NCI-H2171 treated with DMSO at 0.1 percent for 48 hours (cell line): ENCODE data around the gene TMED10.
"Not testable (repeated sequence)": the region's sequence is repeated elsewhere in the genome, so short reads cannot be mapped to it uniquely, and the experiment has no call there.

Source experiments
- DNase-seq: peaks from one replicate; lab custom pipeline; 2025; lab: John Stamatoyannopoulos, UW

TMED10 gene

DNA sequence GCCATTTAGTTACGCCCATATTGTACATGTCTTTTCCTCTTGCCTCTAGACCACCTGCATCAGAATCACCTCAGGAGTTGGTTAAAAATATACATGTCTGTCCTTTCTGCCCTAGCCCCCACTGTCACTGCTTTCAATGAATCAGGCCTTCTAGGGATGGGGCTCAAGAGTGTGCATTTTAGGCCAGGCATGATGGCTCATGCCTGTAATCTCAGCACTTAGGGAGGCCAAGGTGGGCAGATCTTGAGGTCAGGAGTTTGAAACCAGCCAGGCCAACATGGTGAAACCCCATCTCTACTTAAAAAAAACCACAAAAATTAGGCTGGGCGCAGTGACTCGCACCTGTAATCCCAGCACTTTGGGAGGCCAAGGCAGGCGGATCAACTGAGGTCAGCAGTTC is 13.6 kb upstream of the TMED10 start:
- no peak for DNase-seq

DNA sequence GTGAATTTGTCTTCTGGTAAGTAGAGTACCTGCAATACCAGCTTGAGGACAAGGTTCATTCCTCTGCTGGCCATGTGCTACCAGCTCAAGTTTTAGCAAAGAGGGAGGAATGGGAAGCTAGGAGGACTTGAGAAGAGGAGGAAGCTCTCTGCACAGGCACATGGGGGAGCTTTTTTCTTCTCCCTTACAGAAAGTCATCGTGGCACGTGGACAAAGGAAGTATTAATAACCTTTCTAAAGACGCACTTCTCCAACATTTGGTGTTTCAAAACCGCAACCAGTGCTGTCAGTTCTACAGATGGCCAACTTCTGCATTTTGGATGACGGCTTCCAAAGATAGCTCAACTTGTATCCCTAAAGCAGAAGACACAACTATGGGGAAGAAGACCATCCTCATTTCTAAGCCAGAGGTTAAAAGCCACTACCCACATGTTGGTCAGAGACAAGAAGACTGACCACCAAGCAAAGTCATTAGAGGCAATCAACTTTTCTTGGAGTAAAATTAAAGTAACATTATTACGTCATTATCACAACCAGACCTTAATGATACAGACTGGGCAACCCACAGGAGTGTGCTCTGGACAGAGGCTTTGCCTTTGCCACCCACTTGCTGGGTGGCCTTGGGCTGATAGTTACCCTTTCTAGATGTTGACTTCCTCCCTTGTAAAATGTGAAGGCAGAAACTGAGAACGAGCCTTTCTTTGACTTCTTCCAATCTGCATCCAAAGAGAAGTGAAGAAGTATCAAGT is 12.3 kb upstream of the TMED10 start:
- no peak for DNase-seq

DNA sequence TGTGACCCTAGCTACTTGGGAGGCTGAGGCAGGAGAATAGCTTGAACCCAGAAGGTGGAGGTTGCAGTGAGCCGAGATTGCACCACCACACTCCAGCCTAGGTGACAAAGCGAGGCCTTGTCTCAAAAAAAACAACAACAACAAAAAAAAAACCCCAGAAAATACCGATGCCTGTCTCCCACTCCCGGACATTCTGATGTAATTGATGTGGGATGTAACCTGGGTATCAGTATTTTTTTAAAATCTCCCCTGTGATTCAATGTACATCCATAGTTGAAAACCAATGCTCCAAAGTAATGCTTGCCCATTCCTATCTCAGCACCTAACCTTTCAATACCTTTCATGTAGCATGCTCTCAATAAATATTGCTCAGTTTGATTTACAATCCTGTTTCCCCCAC is 11.7 kb upstream of the TMED10 start:
- DNase-seq: no peak

DNA sequence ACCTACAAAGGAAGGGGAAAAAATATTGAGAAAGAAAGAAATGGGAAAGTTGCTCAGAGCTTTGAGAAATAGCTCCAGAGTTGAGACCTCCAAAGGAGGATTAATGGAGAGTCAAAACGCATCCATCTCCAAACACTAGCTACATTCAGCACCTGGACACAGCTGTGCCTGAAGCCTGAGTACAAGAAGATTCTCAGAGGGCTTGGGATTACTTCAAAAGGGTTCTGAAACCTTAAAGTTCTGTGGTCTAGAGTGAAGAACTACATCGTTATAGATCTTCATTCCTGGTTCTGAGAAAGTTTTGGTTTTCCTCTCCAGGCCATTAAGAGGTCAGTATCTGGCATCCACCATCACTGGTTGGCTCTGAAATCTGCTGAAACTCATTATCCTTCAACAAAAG is 10.5 kb upstream of the TMED10 start:
- no peak for DNase-seq

DNA sequence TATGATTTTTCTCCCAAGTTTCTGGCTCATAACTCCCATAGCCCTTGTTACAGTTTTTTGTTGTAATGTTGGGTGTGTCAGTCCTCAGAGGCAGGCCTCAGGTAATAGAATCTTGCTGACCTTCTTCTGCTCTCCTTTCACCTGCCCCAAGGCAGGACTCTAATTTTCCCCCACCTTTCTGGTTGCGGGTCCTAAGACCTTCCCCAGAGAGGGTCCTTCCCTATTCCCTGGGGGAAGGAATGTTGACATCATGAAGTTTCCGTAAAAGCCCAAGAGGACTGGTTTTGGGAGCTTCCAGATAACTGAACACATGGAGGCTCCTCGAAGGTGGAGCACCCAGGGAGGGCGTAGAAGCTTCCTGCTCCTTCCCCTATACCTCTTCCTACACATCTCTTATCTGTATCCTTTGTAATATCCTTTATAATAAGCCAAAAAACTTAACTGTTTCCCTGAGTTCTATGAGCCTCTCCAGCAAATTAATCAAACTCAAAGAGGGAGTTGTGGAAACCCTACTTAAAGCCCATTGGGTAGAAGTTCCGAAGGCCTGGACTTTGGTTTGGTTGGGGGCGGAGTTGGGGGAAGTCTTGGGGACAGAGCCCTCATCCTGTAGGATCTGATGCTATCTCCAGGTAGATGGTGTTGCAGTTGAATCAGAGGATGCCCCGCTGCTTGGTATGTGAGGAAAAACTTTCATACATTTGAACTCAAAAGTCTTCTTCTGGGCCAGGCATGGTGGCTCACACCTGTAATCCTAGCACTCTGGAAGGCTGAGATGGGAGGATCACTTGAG is 9.0 kb upstream of the TMED10 start:
- DNase-seq: no peak

DNA sequence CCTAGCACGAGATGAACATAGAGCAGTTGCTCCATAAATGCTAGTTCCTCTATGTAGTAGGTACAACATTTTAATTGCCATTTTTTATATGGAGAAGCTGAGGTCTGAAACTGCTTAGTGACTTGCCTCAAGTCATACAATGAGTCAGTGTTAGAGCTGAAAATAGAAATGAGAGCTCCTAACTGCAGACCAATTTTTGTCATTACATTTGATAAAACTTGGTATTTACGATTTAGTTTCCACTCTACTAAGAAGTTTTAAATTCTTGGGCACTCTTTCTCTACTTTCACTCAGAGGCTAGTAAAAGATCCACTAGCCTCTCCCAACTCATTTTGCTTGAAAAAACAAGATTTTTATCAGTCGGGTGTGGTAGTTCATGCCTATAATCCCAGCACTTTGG is 8.1 kb upstream of the TMED10 start:
- DNase-seq: no peak

DNA sequence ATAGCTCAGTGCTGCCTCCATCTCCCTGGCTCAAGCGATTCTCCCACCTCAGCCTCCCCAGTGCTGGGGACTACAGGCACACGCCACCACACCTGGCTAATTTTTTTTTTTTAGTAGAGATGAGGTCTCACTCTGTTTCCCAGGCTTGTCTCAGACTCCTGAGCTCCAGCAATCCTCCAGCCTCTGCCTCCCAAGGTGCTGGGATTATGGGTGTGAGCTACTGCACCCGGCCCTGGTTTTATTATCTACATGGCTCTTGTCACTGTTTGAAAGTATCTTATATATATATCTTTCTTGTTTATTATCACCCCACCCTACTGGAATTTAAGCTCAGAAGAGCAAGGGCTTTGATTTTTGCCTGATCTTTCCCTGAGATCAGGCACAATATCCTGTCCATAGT is 7.6 kb upstream of the TMED10 start:
- no peak for DNase-seq

DNA sequence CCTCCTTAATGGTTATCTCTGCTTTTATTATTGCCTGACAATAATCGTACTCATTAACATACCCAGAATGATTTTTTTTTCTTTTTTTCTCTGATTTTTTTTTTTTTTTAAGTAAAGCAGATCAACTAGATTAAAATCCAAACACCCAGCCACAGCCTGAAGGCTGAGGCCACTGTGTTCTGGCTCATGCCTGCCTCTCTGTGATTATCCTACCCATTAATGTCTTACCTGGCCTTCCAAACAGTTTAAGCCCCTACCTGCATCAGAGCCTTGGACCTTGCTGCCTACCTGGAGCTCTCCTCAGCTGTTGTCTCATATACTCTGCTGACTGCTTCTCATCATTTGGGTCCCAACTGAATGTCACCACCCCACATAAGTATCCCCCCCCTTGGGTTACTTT is 6.8 kb upstream of the TMED10 start:
- DNase-seq: no peak

DNA sequence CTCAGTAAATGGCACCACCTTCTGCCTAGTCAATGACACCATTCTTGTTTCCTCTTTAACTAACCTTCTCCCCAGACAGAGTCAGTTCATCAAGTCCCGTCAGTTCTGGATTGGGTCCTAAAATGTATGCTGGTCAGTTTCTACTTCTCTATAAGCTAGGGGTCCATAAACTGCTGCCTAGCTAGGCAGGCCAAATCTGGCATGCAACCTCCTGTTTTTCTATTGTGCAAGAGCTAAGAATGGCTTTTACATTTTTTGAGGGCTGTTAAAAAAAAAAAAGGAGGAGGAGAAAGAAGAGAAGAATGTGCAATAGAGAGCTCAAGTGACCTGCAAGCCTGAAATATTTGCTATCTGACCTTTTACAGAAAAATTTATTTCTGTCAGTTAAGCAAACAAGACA is 6.4 kb upstream of the TMED10 start:
- no peak for DNase-seq

DNA sequence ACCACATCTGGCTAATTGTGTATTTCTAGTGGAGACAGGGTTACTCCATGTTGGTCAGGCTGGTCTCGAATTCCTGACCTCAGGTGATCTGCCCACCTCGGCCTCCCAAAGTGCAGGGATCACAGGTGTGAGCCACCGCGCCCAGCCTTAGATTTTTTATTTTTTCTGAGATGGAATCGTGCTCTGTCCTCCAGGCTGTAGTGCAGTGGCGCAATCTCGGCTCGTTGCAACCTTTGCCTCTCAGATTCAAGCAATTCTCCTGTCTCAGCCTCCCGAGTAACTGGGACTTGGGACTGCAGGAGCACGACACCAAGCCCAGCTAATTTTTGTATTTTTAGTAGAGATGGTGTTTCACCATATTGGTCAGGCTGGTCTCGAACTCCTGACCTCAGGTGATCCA is 5.8 kb upstream of the TMED10 start:
- DNase-seq: not testable (repeated sequence)

DNA sequence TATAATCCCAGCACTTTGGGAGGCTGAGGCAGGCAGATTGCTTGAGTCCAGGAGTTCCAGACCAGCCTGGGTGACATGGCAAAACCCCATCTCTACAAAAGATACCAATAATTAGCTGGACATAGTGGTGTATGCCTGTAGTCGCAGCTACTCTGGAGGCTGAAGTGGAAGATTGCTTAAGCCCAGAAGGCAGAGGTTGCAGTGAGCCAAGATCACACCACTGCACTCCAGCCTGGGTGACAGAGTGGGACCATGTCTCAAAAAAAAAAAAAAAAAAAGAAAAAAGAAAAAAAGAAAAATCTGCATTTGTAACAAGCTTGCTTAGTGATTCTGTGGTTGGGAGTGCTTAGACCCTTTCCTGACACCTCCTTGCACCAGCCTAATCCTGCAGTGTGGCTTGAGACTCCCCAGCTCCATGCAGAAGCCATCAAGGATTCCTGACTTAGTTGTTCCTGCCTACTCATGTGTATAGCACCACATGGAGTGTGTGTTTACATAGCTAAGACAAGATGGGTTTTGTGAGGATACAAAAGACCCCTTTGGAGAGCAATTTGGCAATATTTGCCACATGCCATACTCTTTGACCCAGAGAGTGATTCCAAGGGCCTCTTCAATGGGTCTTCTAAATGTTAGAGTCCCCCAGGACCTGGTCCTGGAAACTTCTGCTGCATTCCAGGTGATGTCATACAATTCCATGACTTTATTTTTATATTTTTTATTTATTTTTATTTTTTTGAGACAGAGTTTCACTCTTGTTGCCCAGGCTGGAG is 5.1 kb upstream of the TMED10 start:
- peak; percentile 17 for DNase-seq

DNA sequence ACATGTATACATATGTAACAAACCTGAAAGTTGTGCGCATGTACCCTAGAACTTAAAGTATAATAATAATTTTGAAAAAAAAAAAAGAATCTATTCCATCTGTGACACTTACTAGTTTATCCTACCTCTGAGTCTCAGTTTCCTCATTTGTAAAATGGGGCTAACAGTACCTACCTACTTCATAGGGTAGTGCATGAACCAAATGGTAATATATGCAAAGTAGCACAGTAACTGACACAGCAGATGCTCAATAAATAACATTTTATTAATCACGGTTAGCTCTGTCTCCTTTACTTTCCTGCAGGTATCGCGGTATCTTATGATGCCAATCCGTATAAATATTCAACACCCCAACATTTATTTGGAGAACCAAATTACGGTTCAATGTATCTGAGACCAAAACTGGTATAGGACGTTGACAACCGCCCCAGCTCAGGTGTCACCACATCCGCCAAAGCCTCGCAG is 703 bp downstream of the TMED10 start:
- DNase-seq: no peak

DNA sequence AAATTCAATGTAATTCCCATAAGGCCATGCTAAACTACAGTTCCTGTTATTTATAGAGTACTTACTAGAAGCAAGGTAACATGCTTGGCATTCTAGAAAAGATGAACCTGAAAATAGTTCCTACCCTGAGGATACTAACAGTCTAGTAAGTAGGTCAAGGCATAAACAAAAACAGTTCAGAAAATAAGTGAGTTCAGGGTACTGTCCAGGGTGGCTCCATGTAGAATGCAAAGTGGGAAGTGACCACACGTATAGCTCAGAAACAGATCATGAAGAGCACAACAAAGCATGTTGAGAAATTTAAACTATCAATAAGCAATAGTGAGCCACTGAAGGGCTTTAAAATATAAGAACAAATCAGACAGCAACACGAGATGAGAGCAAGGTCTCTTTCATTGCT is 2.3 kb downstream of the TMED10 start:
- no peak for DNase-seq

DNA sequence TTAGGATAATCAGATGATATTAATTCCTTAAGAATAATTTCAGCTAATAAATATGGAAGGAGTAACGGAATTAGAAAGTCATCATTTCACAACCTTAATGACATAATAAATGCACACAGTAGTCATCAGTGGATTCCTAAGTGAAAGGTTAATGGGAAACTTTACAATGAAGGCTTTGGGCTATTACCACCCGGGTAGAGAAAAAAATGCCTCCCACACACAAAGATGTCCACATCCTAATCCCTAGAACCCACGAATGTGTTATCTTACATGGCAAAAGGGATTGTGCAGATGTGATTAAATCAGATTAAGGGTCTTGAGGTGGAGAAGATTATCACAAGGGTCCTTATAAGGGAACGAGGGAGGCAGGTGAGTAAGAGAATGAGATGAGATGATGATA is 5.6 kb downstream of the TMED10 start:
- no peak for DNase-seq

DNA sequence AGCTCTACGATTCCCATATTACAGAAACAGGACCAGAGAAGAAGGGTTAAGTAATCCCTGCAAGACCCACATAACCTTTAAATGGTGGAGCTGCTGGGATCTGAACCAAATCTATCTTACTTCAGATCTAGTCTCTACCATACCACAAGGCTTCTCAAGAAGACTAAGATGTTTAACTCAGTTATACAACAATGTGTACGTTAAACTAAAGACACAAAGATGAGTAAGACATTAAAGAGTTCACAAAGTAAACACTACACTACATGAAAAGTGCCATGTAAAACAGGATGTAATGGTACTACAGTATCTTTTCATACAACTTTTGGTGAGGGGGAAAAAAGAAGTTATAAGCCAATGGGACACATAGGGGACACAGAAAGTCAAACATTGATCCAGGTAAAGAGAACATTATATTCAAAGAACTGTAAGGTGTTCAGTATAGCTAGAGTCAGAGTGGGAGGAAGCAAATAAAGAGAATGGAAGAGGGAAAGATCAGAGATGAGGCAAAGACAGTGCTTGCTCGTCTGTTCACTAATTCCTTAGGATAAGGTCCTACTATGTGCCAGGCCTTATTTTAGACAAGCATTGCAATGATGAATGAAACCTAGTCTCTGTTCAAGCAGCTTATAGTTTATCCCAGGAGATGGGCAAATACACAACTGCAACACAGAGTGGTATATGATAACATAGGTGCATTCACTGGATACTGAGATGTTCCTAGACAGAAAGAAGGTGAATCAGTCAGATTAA is 7.7 kb downstream of the TMED10 start:
- no peak for DNase-seq

DNA sequence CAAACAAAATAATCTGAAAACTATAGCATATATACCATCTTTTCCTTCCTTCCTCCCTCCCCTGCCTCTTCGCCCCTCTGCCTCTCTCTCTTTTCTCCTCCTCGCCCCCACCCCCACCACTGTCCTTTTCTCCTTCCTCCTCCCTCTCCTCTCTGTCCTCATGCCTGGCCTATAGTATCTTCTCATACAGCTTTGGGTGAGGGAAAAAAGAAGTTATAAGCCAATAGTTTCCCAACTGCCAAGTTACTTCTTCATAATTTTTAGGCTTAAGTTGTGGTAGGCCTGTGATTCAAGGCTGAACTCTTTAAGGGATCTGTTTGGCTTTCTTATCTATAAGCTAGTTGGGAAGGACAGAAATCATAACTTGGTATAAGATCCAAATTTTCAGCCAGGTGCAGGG is 9.1 kb downstream of the TMED10 start:
- no peak for DNase-seq

DNA sequence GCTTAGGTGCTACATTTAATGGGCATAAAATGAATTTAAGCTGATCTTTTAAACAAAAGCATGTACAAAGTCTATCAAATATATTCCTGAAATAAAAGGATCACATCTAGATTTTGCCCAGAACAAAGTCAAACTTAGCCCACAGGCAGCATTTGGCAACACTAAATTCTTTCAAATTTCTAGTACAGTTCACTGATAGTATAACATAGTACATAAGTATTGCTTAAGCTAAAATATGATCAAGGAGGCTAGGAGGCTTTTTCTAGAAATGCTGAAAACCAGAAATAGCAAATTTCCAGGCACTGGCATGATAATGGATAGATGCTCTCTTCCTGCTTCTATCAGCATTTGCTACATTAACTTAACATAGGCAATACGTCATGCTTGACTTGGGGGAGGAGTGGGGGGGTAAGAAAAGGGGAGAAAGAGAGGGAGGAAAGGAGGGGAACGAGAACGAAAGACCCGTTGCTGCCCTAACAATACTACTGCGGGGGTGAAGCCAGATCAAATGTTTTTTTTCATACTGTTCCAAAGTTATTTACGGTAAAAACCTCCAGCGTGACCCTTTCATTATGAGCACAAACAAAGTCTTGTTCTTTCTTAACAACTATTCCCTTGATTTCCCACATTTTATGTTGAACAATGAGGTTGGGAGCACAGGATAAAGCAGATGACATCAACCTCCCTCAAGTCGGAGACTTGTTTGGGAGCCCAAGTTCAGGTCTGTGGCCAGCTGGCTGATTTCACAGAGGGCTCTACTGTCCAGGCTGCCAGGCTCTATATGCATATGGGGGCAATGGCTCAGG is 10.6 kb downstream of the TMED10 start:
- DNase-seq: no peak

DNA sequence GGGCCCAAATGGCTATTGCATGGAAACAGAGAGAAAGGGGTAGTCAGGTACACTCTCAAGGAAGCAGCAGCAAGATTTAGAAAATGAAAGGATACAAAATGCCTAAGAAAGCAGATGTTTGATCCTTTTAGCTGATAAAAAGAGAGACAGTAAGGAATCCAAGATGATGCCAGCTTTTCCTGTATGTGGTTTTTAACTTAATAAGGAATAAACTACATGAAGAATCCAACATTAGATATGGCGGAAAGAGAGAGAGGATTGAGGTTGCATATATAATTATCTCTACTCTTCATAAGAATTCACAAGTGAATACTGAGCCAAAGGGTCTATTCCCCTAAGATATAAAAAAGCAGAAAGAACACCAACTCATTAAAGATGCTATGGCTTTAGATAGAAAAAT is 11.6 kb downstream of the TMED10 start:
- DNase-seq: no peak

DNA sequence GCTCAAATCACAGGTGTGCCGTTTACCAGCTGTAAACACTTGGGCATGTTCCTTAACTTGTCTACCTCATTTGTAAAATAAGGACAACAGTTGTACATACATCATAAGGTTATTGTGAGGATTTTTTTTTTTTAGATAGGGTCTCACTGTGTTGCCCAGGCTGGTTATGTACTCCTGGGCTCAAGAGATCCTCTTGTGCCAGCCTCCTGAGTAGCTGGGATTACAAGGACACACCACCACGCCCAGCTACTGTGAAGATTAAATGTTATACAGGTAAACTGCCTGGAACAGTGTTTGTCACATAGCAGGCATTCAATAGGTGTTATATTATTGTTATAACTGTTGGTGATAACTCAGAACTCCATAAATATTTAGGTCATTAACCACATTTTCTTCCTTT is 12.7 kb downstream of the TMED10 start:
- DNase-seq: no peak

DNA sequence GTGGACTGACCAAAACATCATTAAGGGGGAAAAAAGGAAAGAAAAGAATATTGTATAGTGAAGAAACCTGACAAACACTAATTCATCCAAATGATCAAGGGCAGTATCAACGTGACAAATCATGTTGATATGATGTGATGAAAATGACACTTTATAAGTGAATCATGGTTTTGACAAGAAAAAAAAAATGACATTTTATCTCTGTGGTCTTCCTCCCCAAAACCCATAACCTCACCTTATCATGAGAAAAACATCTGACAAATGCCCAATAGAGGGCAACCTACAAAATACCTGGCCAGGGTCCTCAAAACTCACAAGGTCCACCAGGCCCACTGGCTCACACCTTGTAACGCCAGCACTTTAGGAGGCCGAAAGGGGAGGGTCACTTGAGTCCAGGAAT is 13.8 kb downstream of the TMED10 start:
- no peak for DNase-seq
